ENCODE measurements around the gene SEMA3F.

GRCh38 chr3:50202353-50203112 lies 47.4 kb downstream of the SEMA3F start:
- no peak for TF ChIP-seq EP300 (IDR thresholded peaks at IDR 0.05)
- no peak for TF ChIP-seq CTCF (IDR thresholded peaks at IDR 0.05)
- TF ChIP-seq POLR2A (IDR thresholded peaks at IDR 0.05; ENCODE audit: low read depth) = no peak
